GM12892 (cell line): ENCODE data around the gene ARL3.

Experiments used
- POLR2A ChIP-seq: IDR thresholded peaks from 2 replicates; pipeline ENCODE4 v1.6.1; 2011; ENCODE audit warnings: low read depth, low read length, control low read depth
- POLR2AphosphoS5 ChIP-seq: IDR thresholded peaks from 2 replicates; pipeline ENCODE4 v1.6.1; 2011; ENCODE audit warnings: low read depth, low read length, control low read depth
- TAF1 ChIP-seq: IDR thresholded peaks from 2 replicates; pipeline ENCODE4 v1.6.1; 2011; ENCODE audit warnings: low read depth, mild to moderate bottlenecking, control low read depth, low read length, borderline replicate concordance

DNA sequence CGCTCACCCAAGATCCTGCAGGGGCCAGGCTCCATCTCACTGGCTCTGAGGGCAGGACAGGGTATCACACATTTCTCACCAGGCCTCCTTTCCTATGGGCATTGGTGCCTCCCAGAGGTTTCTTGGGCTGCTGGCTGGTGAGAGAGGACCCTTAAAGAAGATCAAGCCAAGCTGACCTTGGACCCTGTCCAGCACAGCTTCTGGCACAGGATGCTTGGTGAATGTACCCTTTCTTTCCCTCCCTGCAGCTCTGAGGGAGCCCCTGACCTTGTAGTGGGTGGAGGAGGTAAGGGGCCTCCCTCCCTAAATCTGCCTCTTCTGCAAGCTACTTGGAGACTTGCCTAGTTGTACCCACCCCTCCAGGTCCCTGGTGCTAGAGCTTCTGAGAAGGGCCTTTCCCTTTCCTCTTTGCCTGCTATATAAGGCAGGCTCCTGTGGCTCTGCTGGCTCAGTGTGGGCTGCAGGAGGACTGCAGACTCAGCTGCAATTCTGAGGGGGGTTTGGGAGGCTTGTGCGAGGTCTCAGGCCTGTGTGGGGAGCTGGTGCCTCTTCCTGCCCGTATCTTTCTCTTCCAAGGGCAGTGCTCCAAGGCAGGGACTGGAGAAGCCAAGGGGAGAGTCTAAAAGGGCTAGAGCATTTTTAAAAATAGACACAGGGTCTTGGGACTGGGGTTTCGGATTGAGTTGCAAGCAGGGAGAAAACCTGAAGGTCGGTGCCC lies 81.6 kb downstream of the ARL3 start:
- TF ChIP-seq POLR2AphosphoS5, result no peak
- no peak for TF ChIP-seq POLR2A
- TF ChIP-seq TAF1, result no peak
